Thoracic aorta (tissue), 2 donors: Measurements from ENCODE around the gene GHRHR. TPM values are rescaled to one million over a fixed set of nuclear protein-coding genes. Genes with fewer than 3 reads are reported as not detected.

Experiments used
- ATAC-seq: fragments of 150-250 bp; one replicate; pipeline ENCODE4 v1.8.0; 2017; ENCODE audit warnings: low read depth; ENCODE audit not compliant: insufficient number of reproducible peaks, low FRiP score
- DNase-seq: peaks from one replicate; pipeline ENCODE4 v3.0.0-alpha.2; 2020; ENCODE audit warnings: low spot score
- H3K27ac ChIP-seq, 2 donors: fragments of 200-600 bp; sonication (generic); 1 replicate in 1 of 2; 2 replicates in 1 of 2; pipeline ENCODE4 v1.5.1; 2016; ENCODE audit warnings: mild to moderate bottlenecking in 2 of 2, moderate library complexity in 2 of 2
- H3K27me3 ChIP-seq: fragments of 200-600 bp; sonication (generic); replicated peaks from 2 replicates; pipeline ENCODE4 v1.6.0; 2016; ENCODE audit warnings: mild to moderate bottlenecking; ENCODE audit not compliant: insufficient read depth
- H3K36me3 ChIP-seq: fragments of 200-600 bp; sonication (generic); one replicate; pipeline ENCODE4 v1.5.1; 2016
- H3K4me1 ChIP-seq, 2 donors: fragments of 200-600 bp; sonication (generic); 1 replicate in 1 of 2; 2 replicates in 1 of 2; pipeline versions ENCODE4 v1.5.1 to v1.6.0; 2016; ENCODE audit warnings: low read depth in 2 of 2, mild to moderate bottlenecking in 1 of 2; ENCODE audit not compliant: control insufficient read depth in 1 of 2
- H3K4me3 ChIP-seq: fragments of 200-600 bp; sonication (generic); 2 replicates; pipeline ENCODE4 v1.5.1; 2016; ENCODE audit warnings: mild to moderate bottlenecking
- H3K9me3 ChIP-seq: fragments of 200-600 bp; sonication (generic); 2 replicates; pipeline ENCODE4 v1.5.1; 2016
- total RNA-seq, 2 donors: library from RNA; depleted of rRNA; stranded (reverse); fragments of >200 nt; gene quantifications; one replicate each; pipeline versions ENCODE4 v1.1.0 to v1.2.3, GENCODE V29; 2016
- TF ChIP-seq, protein P1 (sequence below): fragments of 200-600 bp; sonication (generic); IDR thresholded peaks from one replicate; pipeline ENCODE4 v1.5.1; 2019; ENCODE audit warnings: antibody characterized with exemption

The GHRHR gene
- total RNA-seq, 2 donors from 2014 or later: not detected

DNA sequence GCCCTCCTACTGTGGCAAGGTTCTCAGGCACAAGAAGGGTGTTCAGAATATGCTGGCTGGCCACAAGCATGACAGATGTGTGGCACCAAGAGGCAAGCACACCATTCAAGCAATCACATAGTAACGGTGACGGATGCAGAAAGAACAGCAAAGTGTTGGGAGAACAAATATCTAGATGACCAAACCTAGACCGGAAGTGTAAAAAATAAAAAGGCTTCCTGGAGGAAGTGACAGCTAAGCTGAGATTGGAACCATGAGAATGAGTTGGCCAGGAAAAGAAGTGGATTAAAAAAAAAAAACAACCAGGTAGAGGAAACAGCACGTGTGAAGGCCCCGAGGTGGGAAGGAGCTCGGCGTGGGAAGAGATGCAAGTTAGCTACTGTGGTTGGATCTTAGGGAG is 22.0 kb downstream of the GHRHR start:
- no peak for DNase-seq
- Histone ChIP-seq H3K4me1 (peaks cover 6 to 20% of the 10 kb centered on the region in 2 donors), H3K4me3 (no peak overlapping the region), H3K36me3 (no peaks in the 10 kb centered on the region), H3K27ac (no peak overlapping the region), H3K27me3 (no peaks in the 10 kb centered on the region), H3K9me3 (no peaks in the 10 kb centered on the region)
- ATAC-seq: no peak
- TF ChIP-seq, protein P1, sequence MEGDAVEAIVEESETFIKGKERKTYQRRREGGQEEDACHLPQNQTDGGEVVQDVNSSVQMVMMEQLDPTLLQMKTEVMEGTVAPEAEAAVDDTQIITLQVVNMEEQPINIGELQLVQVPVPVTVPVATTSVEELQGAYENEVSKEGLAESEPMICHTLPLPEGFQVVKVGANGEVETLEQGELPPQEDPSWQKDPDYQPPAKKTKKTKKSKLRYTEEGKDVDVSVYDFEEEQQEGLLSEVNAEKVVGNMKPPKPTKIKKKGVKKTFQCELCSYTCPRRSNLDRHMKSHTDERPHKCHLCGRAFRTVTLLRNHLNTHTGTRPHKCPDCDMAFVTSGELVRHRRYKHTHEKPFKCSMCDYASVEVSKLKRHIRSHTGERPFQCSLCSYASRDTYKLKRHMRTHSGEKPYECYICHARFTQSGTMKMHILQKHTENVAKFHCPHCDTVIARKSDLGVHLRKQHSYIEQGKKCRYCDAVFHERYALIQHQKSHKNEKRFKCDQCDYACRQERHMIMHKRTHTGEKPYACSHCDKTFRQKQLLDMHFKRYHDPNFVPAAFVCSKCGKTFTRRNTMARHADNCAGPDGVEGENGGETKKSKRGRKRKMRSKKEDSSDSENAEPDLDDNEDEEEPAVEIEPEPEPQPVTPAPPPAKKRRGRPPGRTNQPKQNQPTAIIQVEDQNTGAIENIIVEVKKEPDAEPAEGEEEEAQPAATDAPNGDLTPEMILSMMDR: no peak

DNA sequence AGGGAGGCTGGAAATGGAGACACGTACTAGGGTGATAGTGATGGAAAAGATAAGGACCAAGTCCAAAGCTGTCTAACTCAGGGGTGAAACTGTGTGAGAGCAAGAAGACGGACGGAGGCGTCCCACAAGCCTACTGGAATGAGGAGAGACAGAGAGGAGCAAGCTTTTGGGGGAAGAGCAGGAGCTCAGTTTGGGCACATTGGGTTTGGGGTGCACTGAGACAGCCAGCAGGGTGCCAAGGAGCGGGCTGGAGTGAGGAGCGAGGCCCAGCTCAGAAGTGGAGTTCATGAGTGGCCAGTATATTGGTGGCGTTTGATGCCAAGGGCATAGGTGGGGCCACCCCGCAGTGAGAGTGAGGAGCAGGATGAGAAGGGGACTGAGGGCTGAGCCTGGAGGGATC is 22.6 kb downstream of the GHRHR start:
- Histone ChIP-seq H3K4me1 (peaks cover 6 to 20% of the 10 kb centered on the region in 2 donors), H3K36me3 (no peaks in the 10 kb centered on the region), H3K4me3 (no peak overlapping the region), H3K27ac (no peak overlapping the region), H3K27me3 (no peaks in the 10 kb centered on the region), H3K9me3 (no peaks in the 10 kb centered on the region)
- no peak for ATAC-seq
- no peak for DNase-seq
- TF ChIP-seq, protein P1: no peak

DNA sequence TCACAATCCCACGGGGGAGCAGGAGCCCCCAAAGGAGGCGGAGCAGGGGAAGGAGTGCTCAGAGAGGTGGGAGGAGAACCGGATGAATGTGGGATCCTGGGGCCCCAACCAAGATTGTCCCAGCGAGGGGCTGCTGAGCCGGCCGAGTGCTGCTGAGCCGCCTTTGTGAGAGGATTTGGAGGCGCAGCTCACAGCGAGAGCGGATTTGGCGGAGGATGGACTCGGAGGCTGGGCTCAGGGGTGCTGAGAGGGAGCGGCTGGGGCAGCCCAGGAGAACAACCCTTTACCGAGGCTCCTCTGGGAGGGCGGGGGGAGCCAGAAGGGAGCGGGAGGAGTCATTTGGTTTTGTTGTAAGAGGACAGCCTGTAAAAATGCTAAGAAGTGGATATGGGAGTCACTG is 23.0 kb downstream of the GHRHR start:
- Histone ChIP-seq H3K36me3 (no peaks in the 10 kb centered on the region), H3K4me1 (peaks cover 6 to 20% of the 10 kb centered on the region in 2 donors), H3K27ac (no peak overlapping the region), H3K4me3 (no peak overlapping the region), H3K9me3 (no peaks in the 10 kb centered on the region), H3K27me3 (no peaks in the 10 kb centered on the region)
- TF ChIP-seq, protein P1: no peak
- no peak for ATAC-seq
- DNase-seq: no peak

DNA sequence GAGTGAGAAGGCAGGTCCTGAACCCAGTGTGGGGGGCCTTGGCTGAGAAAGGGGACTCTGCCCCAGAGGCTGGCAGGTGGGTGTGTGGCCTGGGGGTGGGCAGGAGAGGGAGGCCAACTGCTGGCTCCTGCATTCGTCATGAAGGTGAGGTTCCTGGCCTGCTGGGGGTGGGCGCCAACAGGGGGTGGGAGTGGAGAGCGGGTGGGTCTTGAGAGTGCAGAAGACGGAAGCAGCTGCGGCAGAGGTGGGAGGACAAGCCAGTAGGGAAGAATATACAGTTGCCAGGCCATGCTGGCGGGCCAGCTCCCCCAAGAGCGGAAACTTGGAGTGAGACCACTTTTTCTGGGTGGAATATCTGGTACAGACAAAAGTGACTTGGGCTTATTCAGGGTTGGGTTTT is 23.4 kb downstream of the GHRHR start:
- H3K9me3 ChIP-seq: no peaks in the 10 kb centered on the region
- no peak for ATAC-seq
- no peaks in the 10 kb centered on the region for H3K27me3 ChIP-seq
- H3K4me1 ChIP-seq: peaks cover 6 to 20% of the 10 kb centered on the region in 2 donors
- H3K36me3 ChIP-seq: no peaks in the 10 kb centered on the region
- TF ChIP-seq, protein P1: no peak
- no peak overlapping the region for H3K27ac ChIP-seq
- H3K4me3 ChIP-seq: no peak overlapping the region
- DNase-seq: no peak

DNA sequence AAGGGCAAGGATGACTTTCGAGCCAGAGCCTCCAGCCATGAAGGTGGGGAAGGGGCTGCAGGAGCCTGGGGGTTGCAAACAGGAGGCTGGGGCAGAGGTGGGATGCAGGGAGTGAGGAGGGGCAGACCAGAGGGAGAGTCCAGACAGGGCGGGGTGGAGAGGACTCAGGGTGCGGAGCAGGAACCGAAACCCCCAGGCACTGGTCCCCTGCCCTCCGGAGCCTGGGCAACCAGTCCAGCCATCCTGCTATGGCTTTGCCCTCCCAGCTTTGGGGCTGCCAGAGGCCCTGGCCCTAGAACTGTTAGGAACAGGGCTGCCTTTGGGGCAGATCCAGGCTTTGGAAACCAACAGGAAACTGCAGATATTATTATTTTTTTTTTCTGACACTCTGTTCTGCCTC is 24.2 kb downstream of the GHRHR start:
- Histone ChIP-seq H3K4me1 (peaks cover 6 to 20% of the 10 kb centered on the region in 2 donors), H3K4me3 (no peak overlapping the region), H3K9me3 (no peaks in the 10 kb centered on the region), H3K27me3 (no peaks in the 10 kb centered on the region), H3K36me3 (no peaks in the 10 kb centered on the region), H3K27ac (no peak overlapping the region)
- no peak for DNase-seq
- TF ChIP-seq, protein P1: no peak
- no peak for ATAC-seq
